GM18861 (cell line): Measurements from ENCODE around the gene ENPP6.
"Not testable (repeated sequence)": the region's sequence is repeated elsewhere in the genome, so short reads cannot be mapped to it uniquely, and the experiment has no call there.

Experiments
- ATAC-seq: cut with Tn5 transposase; IDR thresholded peaks from one replicate; pipeline ENCODE4 v1.9.1; 2021; ENCODE audit not compliant: unreplicated experiment

ENPP6 gene

DNA sequence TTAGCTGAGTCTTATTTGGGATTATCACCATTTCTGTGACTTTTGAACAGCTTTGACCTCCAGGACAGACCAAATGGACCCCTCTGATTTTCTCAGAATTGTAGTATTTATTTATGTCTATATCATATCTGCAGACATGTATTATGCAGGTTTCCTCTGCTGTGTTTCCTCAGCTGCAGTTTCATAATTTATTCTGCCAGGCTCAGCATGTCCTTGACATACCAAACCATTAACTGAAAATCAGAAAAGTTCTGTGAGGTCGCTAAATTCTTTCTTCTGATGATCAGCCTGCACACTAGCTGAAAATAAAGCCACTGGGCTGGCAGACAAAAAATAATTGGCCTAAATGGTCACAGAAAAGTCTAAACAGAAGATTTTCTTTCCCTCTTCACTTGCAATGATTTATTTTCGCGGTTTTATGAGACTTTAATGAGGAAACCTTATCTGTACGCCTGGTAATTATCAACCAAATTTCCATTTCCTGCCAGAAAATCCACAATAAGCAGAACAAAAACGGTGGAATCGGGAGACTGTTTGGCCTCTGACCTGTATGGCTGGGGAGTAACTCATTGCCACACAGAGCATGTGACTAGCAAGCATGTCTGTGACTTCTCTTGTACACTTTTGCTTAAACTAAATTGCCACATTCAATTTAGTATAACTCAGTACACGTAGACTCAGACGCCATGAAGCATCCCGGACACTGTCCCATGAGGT is 150.9 kb downstream of the ENPP6 start:
- ATAC-seq: no peak

DNA sequence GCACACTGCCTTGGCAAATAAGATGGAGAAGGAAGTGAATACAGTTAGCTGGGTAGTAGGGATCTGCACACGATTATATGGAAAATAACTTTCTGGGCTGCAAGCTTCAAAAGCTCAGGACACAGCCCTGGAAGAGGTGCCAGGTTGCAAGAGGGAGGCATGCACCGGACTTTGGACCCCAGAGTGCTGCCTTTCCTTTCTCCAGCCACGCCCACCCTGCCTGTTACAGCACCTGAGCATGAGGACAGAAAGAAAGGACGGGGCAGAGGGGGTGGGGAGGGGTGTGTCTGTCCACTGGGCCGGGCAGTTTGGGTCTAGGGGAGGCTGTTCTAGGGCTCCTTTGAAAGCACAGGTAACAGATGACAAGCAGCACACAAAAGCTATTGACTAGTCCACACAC is 152.8 kb downstream of the ENPP6 start:
- ATAC-seq: no peak

DNA sequence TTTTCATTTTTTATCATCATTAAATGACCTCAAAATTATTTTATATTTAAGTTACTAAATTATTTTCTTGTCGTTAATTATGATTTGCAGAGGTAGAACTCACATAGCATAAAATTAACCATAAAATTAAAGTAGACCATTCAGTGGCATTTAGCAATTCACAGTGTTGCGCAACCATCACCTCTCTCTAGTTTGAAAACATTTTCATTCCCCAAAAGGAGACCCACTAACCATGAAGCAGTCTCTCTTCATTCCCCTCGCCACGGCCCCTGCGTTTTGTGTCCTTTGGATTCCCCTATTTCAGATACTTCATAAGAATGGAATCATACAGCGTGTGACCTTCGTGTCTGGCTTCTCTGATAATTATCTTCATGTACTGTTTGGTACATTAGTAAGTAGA is 154.9 kb downstream of the ENPP6 start:
- ATAC-seq: no peak

DNA sequence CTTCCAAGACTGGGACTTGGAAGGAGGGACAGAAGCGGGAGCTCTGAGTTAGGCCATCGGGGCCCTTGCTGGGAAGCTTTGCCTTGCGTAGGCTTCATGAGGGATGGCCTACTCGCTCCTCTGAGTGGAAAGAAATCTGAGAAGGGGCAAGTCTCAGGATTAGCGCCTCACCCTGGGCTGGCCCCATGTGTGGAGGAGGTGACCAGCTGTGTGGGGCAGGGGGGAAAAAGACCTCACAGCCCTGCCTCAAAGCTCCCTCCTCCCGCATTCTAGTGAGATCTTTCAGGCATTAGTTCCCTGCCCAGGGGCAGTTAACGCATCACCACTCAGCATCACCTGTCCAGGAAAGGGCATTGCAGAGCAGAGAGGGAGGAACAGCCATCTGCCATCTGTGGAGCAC is 156.1 kb downstream of the ENPP6 start:
- ATAC-seq: no peak

DNA sequence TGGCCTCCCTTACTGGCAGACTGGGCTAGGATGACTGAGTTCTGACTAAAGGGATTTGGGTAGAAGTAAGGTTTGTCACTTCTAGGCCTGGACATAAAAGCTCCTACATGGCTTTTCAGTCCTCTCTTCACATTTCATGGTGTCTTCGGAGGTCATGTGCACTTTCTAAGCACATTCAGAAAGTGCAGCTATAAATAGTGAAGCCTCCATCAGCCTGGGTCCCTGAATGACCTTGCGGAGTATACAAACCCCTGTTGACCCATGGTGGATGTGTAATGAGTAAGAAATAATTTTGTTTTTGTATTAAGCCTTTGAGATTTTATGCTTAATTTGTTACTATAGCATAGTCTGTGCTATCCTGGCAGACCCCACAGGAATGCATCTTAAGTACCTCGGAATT is 158.6 kb downstream of the ENPP6 start:
- no peak for ATAC-seq

DNA sequence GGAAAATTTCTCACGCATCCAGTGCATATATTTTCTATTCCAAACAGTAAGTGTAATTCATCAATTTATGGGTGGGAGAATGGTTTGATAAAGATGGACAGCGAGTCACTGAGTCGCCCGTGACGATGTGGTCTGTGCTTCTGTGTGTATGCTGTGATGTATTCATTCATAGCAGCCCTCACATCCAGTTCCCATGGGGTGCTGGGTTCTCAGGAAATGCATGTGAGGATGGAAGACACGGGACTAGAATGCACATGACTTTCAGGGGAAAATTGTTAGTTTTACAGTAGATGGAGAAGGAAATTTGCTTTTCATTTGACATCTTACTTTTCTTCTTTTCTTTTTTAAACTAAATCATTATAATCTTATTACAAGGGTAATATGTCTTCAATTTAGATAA is 159.6 kb downstream of the ENPP6 start:
- ATAC-seq: no peak

DNA sequence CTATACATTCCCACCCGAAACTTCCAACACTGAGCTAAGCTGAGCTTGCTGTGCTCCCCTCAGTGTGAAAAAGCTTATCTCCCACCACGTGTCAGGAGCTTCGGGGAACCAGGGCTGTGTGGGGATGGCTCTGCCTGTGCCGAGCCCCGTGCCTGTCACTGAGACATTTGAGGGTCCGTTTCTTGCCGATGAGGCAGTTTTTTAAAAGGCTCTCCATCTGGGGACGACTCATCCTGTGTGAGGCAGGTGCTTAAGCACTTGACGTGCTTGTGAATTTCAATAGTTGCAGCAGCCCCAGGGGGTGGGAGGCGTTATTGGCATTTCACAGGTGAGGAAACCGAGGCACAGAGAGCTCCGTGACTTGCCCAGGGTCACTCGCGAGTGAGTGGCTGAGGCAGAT is 160.8 kb downstream of the ENPP6 start:
- ATAC-seq: no peak

DNA sequence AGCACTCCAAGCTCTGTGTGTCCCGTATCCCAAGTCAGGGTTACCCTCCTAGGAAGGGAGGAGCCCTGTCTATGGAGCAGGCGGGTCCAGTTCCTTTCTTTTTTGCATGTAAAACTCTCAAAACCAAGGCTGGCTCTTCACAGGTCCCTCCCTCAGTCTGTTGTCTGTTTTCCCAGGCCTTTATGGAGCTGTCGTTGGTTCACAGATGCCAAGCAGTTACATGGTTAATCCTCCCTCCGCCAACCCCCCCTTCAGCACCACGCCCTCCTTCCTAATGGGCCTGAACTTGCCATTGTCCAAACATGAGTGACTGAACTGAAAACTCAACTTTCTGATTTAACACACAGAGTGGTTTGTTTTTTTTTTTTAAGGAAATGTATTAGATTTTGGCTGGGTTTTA is 164.2 kb downstream of the ENPP6 start:
- ATAC-seq: no peak

DNA sequence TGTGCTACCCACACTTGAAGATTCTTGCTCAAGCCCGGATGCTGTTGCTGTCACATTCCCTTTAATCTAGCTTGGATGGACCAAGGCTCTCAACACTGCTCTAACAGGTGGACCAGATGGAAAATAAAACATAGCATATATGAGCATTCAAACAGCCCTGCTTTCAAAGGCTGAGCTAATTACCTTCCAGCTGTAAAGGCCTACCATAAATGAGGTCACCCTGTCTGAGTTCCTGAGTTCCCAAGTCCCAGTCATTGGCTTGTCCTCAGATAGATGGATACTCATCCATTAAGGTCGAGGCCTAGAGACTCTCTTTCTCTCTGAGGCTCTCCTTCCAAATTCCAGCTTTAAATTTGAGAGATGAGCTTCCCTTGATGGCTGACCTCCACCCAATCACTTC is 165.1 kb downstream of the ENPP6 start:
- no peak for ATAC-seq

DNA sequence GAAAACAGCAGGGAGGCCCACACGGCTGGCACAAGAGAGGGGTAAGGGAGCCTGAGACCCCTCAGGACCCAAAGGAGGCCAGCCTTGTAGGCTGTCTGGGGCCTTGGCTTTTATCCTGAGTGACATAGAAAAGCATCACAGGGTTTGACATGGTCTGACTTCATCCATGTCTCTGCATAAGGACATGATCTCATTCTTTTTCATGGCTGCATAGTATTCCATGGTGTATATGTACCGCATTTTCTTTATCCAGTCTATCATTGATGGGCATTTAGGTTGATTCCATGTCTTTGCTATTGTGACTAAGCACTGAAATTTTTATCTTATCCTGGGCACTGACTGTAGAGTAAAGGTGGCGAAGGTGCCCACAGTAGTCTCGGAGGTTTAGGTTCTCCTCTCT is 166.4 kb downstream of the ENPP6 start:
- ATAC-seq: not testable (repeated sequence)

DNA sequence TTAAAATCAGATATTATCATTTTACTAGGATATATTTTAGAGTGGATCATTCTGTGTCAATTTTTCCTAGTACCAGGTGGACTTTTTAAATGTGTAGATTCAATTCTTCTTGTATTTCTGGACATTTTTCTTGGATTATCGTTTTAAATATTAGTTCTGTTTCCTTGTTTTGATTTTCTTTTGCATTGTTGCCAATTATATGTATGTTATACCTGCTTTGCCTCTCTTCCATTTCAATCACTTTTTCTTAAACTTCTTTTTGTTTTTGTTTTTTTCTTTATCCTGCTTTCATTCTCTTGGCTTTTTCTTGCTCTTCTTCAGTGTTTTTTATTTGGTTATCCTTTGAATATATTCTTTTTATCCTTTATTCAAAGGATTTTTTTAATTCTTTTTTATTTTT is 171.5 kb downstream of the ENPP6 start:
- no peak for ATAC-seq

DNA sequence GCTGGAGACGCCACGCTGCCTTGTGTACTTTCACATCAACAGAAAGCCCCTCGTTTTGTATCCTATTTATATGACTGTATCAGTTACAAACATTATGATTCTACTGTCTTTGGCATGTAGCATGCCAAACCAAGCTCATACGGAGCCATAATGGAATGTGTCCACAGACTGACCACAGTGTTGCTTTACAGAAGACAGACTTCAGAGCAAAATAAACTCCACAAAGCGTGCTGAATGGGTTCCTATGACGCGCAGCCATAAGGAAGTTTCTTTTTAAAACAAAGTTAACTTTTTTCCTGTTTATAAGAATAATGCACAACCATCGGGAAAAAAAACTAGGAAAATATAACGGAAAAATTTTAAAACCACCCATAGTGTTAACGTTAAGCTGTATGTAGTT is 176.5 kb downstream of the ENPP6 start:
- no peak for ATAC-seq

DNA sequence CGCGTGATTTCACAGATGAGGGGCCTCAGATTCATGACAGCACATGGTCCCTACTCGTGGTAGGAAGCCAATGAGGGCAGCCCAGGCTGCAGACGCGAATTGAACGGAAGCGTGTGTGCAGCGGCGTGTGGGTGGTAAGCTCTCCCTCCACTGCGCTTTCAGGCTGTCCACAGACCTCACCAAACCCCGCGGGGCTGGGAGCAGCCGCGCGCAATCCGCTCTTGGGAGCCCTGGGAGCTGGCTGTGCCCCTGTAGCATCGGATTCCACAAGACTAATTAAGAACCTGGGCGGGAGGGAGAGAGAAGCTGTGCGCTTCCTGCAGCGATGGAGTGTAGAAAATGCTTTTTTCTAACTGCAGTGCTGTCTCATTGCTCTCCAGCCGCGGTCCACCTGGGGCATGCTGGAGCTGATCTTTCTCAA is 177.7 kb downstream of the ENPP6 start:
- no peak for ATAC-seq
